ENCODE results near the gene TRIM49D2. TPM values are rescaled to one million over a fixed set of nuclear protein-coding genes. Genes with fewer than 3 reads are reported as not detected.
"Not testable (repeated sequence)": the region's sequence is repeated elsewhere in the genome, so short reads cannot be mapped to it uniquely, and the experiment has no call there.

The TRIM49D2 gene
- total RNA-seq (ENCODE audit: insufficient read depth, low replicate concordance), result not detected

- DNase-seq (ENCODE audit: low spot score), result not testable (repeated sequence)
These were observed at the start of gene TRIM49D2 for GRCh38 chr11:89923764-89924163. Gene TRIM49D2 (plus strand): TSS chr11:89924064. CDS start chr11:89926762, 2,698 bp downstream.

- DNase-seq (ENCODE audit: low spot score), result not testable (repeated sequence)
These were observed 46.4 kb upstream of the TRIM49D2 start for GRCh38 chr11:89877511-89877910.

- not testable (repeated sequence) for DNase-seq (ENCODE audit: low spot score)
These were observed 30.6 kb upstream of the TRIM49D2 start for GRCh38 chr11:89893245-89893644.

GRCh38 chr11:89900809-89901208 is 23.1 kb upstream of the TRIM49D2 start:
- not testable (repeated sequence) for DNase-seq (ENCODE audit: low spot score)

GRCh38 chr11:89922195-89922660 is 1.6 kb upstream of the TRIM49D2 start, which contains the start of gene TRIM49D1:
Gene TRIM49D1 (minus strand): TSS chr11:89922245. CDS start chr11:89917710, 4,535 bp downstream.
- no peak for DNase-seq (ENCODE audit: low spot score)

- DNase-seq (ENCODE audit: low spot score), result not testable (repeated sequence)
These were observed 37.0 kb downstream of the TRIM49D2 start for GRCh38 chr11:89960833-89961232.

- not testable (repeated sequence) for DNase-seq (ENCODE audit: low spot score)
These were observed 41.9 kb downstream of the TRIM49D2 start, which contains the start of gene TRIM64 for GRCh38 chr11:89965737-89966136. Gene TRIM64 (plus strand): TSS chr11:89966037. CDS start chr11:89968504, 2,467 bp downstream.

Other genes with a start within 250 kb of the TRIM49D2 start
- not detected for gene TRIM77, start 213.8 kb upstream of the TRIM49D2 start, total RNA-seq (ENCODE audit: insufficient read depth, low replicate concordance)
- gene TRIM49, start 115.5 kb upstream of the TRIM49D2 start, total RNA-seq (ENCODE audit: insufficient read depth, low replicate concordance), result 2.9 TPM
- 3.6 TPM for gene TRIM64B, start 45.6 kb upstream of the TRIM49D2 start, total RNA-seq (ENCODE audit: insufficient read depth, low replicate concordance)
- gene TRIM49D1, start 1.8 kb upstream of the TRIM49D2 start, total RNA-seq (ENCODE audit: insufficient read depth, low replicate concordance), result not detected
- not detected for gene TRIM64, start 42.0 kb downstream of the TRIM49D2 start, total RNA-seq (ENCODE audit: insufficient read depth, low replicate concordance)
- 1.9 TPM for gene TRIM49C, start 107.0 kb downstream of the TRIM49D2 start, total RNA-seq (ENCODE audit: insufficient read depth, low replicate concordance)
- 9.9 TPM for gene UBTFL1, start 161.9 kb downstream of the TRIM49D2 start, total RNA-seq (ENCODE audit: insufficient read depth, low replicate concordance)
- 7.2 TPM for gene NAALAD2, start 210.6 kb downstream of the TRIM49D2 start, total RNA-seq (ENCODE audit: insufficient read depth, low replicate concordance)

Measured in umbilical cord (tissue), 2 donors.